Measurements from ENCODE around the gene NMUR2.

NMUR2 gene

DNA sequence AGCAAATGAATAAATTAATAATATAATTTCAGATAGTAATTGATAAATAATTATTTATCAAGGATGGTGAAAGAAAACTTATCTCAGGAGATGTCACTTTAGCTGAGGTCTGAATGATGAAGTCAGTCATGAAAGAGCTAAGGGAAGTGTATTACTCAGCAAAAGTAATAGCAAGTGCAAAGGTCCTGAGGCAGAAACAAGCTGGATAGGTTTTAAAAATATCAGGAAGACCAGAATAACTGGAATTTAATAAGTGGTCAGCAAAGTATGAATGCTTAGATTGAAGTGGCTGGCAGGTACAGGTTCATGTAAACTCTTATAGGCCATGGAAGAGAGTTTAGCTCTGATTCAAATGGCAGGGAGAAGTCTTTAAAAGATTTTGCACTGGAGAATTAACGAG is 1.0 kb upstream of the NMUR2 start:
- no peak for TF ChIP-seq FOXP2 (optimal IDR thresholded peaks at IDR 0.05; ENCODE audit: control extremely low read depth, extremely low read length, insufficient read depth)
- no peak for TF ChIP-seq POLR2AphosphoS5 (IDR thresholded peaks at IDR 0.05; ENCODE audit: borderline replicate concordance, low read depth, low read length)
- no peak for TF ChIP-seq EZH2 (IDR thresholded peaks at IDR 0.05)
- H3K9me3 ChIP-seq (ENCODE audit: low read depth, low read length), result no peaks in the 10 kb centered on the region

DNA sequence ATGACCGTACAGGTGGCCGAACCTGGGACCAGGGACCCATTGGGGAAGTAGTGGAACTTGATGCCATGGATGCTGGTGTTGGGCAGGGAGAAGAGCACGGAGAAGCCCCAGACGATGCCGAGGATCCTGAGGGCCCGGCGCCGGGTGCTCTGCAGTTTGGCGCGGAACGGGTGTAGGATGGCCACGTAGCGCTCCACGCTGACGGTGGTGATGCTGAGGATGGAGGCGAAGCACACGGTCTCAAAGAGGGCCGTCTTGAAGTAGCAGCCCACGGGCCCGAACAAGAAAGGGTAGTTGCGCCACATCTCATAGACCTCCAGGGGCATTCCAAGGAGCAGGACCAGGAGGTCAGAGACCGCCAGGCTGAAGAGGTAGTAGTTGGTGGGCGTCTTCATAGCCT is 585 bp downstream of the NMUR2 start:
- Histone ChIP-seq H3K27ac (no peak overlapping the region), H3K36me3 (ENCODE audit: insufficient read depth, low read length) (no peaks in the 10 kb centered on the region), H3K4me3 (no peak overlapping the region), H3K9ac (ENCODE audit: insufficient read length) (no peak overlapping the region), H3K9me3 (ENCODE audit: low read depth, low read length) (no peaks in the 10 kb centered on the region)
- DNase-seq (ENCODE audit: low read depth, low spot score), result no peak
- TF ChIP-seq FOXP2 (optimal IDR thresholded peaks at IDR 0.05; ENCODE audit: control extremely low read depth, extremely low read length, insufficient read depth) (no peak), EZH2 (IDR thresholded peaks at IDR 0.05) (no peak), POLR2AphosphoS5 (IDR thresholded peaks at IDR 0.05; ENCODE audit: borderline replicate concordance, low read depth, low read length) (no peak)

More for the DNA sequence above, 1.0 kb upstream of the NMUR2 start:
- no peak overlapping the region for H3K9ac ChIP-seq (ENCODE audit: insufficient read length)
- DNase-seq (ENCODE audit: low read depth, low spot score), result no peak
- H3K27ac ChIP-seq, result no peak overlapping the region
- H3K36me3 ChIP-seq (ENCODE audit: insufficient read depth, low read length), result no peaks in the 10 kb centered on the region
- H3K4me3 ChIP-seq, result no peak overlapping the region

DNA sequence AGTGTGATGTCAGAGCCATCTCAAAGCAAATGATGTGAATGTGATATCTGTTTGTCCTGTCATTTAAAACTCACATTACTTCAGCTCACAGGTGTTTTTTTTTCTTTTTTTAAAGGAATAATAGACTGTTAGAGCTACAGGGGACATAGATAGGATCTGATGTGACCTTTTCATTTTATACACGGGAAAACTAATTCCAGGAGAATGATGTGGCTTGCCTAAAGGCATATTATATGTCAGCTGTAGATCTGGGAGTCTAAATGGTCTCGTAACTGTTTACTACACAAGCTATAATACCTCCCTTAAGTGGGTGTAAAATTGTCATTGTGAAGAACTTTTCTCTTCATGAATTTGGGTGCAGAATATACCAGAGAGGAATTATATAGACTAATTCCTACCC is 2.0 kb downstream of the NMUR2 start:
- Histone ChIP-seq H3K4me3 (no peak overlapping the region), H3K27ac (no peak overlapping the region)

DNA sequence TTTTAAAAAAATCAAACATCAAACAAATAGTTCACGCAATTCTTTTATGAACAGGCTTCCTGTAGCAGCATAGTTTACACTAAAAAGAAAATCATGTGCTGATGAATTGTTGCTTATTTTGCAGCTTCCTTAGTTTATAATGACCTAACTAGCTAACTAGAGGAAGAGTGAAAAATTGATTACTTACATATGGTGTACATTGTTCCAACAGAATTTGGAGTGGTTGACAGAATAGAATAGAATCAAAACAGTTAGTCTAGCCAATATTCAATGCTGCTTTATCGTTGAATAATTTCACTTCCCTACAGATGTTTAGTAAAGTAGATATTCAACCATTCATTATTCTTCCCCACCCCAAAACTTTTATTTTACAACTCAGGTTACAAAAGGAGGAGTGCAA is 4.2 kb downstream of the NMUR2 start:
- H3K27ac ChIP-seq, result no peak overlapping the region
- no peak for TF ChIP-seq EZH2 (IDR thresholded peaks at IDR 0.05)
- TF ChIP-seq FOXP2 (optimal IDR thresholded peaks at IDR 0.05; ENCODE audit: control extremely low read depth, extremely low read length, insufficient read depth), result no peak
- no peak for TF ChIP-seq POLR2AphosphoS5 (IDR thresholded peaks at IDR 0.05; ENCODE audit: borderline replicate concordance, low read depth, low read length)
- no peak overlapping the region for H3K9ac ChIP-seq (ENCODE audit: insufficient read length)
- no peak for DNase-seq (ENCODE audit: low read depth, low spot score)
- no peaks in the 10 kb centered on the region for H3K9me3 ChIP-seq (ENCODE audit: low read depth, low read length)
- H3K4me3 ChIP-seq, result no peak overlapping the region
- no peaks in the 10 kb centered on the region for H3K36me3 ChIP-seq (ENCODE audit: insufficient read depth, low read length)

More for the DNA sequence above, 2.0 kb downstream of the NMUR2 start:
- TF ChIP-seq EZH2 (IDR thresholded peaks at IDR 0.05) (no peak), POLR2AphosphoS5 (IDR thresholded peaks at IDR 0.05; ENCODE audit: borderline replicate concordance, low read depth, low read length) (no peak), FOXP2 (optimal IDR thresholded peaks at IDR 0.05; ENCODE audit: control extremely low read depth, extremely low read length, insufficient read depth) (no peak)
- Histone ChIP-seq H3K36me3 (ENCODE audit: insufficient read depth, low read length) (no peaks in the 10 kb centered on the region), H3K9ac (ENCODE audit: insufficient read length) (no peak overlapping the region), H3K9me3 (ENCODE audit: low read depth, low read length) (no peaks in the 10 kb centered on the region)
- DNase-seq (ENCODE audit: low read depth, low spot score), result no peak

DNA sequence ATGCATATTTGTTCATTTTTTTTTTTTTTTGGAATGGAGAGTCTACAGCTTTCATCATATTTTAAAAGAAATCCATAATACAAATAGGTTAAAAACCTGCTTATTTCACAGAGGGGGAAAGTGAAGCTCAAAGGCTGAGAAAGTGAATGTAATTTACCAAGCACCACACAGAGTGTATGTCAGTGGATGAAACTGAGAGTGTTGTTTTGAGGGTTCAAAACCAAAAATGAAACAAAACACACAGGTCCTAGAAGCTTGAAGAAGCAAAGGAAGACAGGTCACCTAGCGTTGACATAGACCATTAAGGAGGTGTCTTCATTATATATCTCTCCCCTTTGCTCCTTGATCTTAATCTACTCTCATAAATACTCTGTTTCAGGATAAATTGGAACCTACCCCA is 7.5 kb downstream of the NMUR2 start:
- TF ChIP-seq EZH2 (IDR thresholded peaks at IDR 0.05), result no peak
- no peak for TF ChIP-seq FOXP2 (optimal IDR thresholded peaks at IDR 0.05; ENCODE audit: control extremely low read depth, extremely low read length, insufficient read depth)
- TF ChIP-seq POLR2AphosphoS5 (IDR thresholded peaks at IDR 0.05; ENCODE audit: borderline replicate concordance, low read depth, low read length), result no peak
- Histone ChIP-seq H3K27ac (no peak overlapping the region), H3K9me3 (ENCODE audit: low read depth, low read length) (no peaks in the 10 kb centered on the region), H3K9ac (ENCODE audit: insufficient read length) (no peak overlapping the region), H3K4me3 (no peak overlapping the region), H3K36me3 (ENCODE audit: insufficient read depth, low read length) (no peaks in the 10 kb centered on the region)
- DNase-seq (ENCODE audit: low read depth, low spot score), result no peak

DNA sequence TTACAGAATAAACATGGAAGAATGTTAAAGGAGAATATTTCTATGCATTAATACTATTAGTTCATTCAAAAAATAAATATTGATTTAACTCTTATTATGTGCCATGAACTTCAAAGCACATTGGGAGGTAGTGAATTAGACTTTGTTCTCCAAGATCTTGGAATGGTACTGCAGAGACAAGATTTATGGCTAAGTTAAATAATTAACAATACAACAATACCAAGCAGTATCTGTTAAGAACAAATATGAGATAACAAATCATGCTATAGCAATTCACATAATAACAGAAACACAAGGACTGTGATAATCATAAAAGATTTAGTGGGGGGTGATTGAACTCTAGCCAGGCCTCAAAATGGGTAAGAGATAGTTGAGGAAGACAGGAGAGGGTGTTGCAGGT is 11.6 kb downstream of the NMUR2 start:
- no peak overlapping the region for H3K4me3 ChIP-seq
- no peak for DNase-seq (ENCODE audit: low read depth, low spot score)
- no peak overlapping the region for H3K27ac ChIP-seq
- no peaks in the 10 kb centered on the region for H3K9me3 ChIP-seq (ENCODE audit: low read depth, low read length)
- no peak for TF ChIP-seq POLR2AphosphoS5 (IDR thresholded peaks at IDR 0.05; ENCODE audit: borderline replicate concordance, low read depth, low read length)
- no peak for TF ChIP-seq FOXP2 (optimal IDR thresholded peaks at IDR 0.05; ENCODE audit: control extremely low read depth, extremely low read length, insufficient read depth)
- TF ChIP-seq EZH2 (IDR thresholded peaks at IDR 0.05), result no peak
- no peak overlapping the region for H3K9ac ChIP-seq (ENCODE audit: insufficient read length)
- H3K36me3 ChIP-seq (ENCODE audit: insufficient read depth, low read length), result no peaks in the 10 kb centered on the region

DNA sequence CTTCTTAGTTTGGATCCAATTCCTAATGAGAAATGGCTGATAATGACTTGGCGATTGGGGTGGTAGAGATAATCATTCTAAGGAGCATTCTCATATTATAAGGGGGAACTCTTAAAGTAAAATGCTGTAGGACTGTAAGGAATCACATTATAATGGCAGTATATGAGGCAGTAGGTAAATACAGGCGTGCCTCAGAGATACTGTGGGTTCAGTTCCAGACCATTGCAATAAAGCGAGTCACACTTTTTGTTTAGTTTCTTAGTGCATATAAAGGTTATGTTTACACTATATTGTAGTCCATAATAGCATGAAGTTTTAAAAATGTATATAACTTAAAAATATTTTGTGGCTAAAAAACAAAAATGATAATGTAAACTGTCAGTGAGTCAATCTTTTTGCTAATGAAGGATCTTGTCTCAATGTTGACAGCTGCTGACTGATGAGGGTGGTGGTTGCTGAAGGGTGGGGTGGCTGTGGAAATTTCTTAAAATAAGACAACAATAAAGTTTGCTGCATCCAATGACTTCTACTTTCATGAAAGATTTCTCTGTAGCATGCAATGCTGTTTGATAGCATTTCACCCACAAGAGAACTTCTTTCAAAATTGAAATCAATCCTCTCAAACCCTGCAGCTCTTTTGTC is 15.8 kb downstream of the NMUR2 start:
- H3K4me3 ChIP-seq, result no peak overlapping the region
- H3K27ac ChIP-seq, result no peak overlapping the region
- H3K9me3 ChIP-seq (ENCODE audit: low read depth, low read length), result no peaks in the 10 kb centered on the region
- no peak overlapping the region for H3K9ac ChIP-seq (ENCODE audit: insufficient read length)
- H3K36me3 ChIP-seq (ENCODE audit: insufficient read depth, low read length), result no peaks in the 10 kb centered on the region
- DNase-seq (ENCODE audit: low read depth, low spot score), result no peak
- TF ChIP-seq FOXP2 (optimal IDR thresholded peaks at IDR 0.05; ENCODE audit: control extremely low read depth, extremely low read length, insufficient read depth) (no peak), EZH2 (IDR thresholded peaks at IDR 0.05) (no peak)

DNA sequence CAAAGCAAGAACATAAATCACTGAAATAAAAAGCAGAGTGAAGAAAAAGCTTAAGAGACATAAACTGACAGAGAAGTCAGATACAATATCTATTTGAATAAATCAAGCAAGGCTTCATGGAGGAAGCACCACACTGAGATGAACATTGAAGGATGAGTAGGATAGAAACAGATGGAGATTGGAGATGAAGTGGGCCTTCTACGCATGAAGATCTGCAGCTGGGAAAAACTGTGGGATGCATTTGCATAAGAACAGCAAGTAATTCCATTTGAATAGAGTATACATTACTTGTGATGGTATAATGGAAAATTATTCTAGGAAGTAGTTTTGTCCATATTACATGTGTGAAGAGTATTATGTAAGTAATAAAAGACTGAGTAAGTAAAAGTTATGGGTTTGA is 16.5 kb downstream of the NMUR2 start:
- no peak for TF ChIP-seq POLR2AphosphoS5 (IDR thresholded peaks at IDR 0.05; ENCODE audit: borderline replicate concordance, low read depth, low read length)
- no peak for TF ChIP-seq FOXP2 (optimal IDR thresholded peaks at IDR 0.05; ENCODE audit: control extremely low read depth, extremely low read length, insufficient read depth)
- TF ChIP-seq EZH2 (IDR thresholded peaks at IDR 0.05), result no peak
- H3K9me3 ChIP-seq (ENCODE audit: low read depth, low read length), result no peaks in the 10 kb centered on the region
- no peak for DNase-seq (ENCODE audit: low read depth, low spot score)
- no peak overlapping the region for H3K27ac ChIP-seq
- no peak overlapping the region for H3K4me3 ChIP-seq
- no peak overlapping the region for H3K9ac ChIP-seq (ENCODE audit: insufficient read length)
- no peaks in the 10 kb centered on the region for H3K36me3 ChIP-seq (ENCODE audit: insufficient read depth, low read length)
